Neural progenitor cell (in vitro differentiated cells): ENCODE measurements around the gene GTPBP3. TPM values are rescaled to one million over a fixed set of nuclear protein-coding genes. Genes with fewer than 3 reads are reported as not detected.
A peak's percentile ranks its signal among the peaks of the same experiment; 100 is the strongest.

Source experiments
- DNase-seq: peaks from one replicate; pipeline ENCODE4 v3.0.0-alpha.2; 2016; ENCODE audit warnings: low spot score
- H2AFZ ChIP-seq: fragments of 200-600 bp; sonication (generic); replicated peaks from 2 replicates; pipeline ENCODE4 v1.6.1; 2016; ENCODE audit warnings: antibody characterized with exemption
- H3F3A ChIP-seq: fragments of 200-600 bp; sonication (generic); 2 replicates; pipeline ENCODE4 v1.6.1; 2016; ENCODE audit warnings: antibody characterized with exemption, low read depth
- H3K27ac ChIP-seq: fragments of 200-600 bp; sonication (generic); 2 replicates; pipeline ENCODE4 v1.5.1; 2016; ENCODE audit warnings: mild to moderate bottlenecking
- H3K27me3 ChIP-seq: fragments of 200-600 bp; sonication (generic); 2 replicates; pipeline ENCODE4 v1.6.1; 2016; ENCODE audit warnings: mild to moderate bottlenecking, moderate library complexity
- H3K36me3 ChIP-seq: fragments of 200-600 bp; sonication (generic); 2 replicates; pipeline ENCODE4 v1.5.1; 2016
- H3K4me1 ChIP-seq: fragments of 200-600 bp; sonication (generic); 2 replicates; pipeline ENCODE4 v1.6.1; 2016; ENCODE audit warnings: mixed run types
- H3K4me2 ChIP-seq: fragments of 200-600 bp; sonication (generic); 2 replicates; pipeline ENCODE4 v1.6.1; 2016
- H3K4me3 ChIP-seq: fragments of 200-600 bp; sonication (generic); 2 replicates; pipeline ENCODE4 v1.5.1; 2016
- H3K79me2 ChIP-seq: fragments of 200-600 bp; sonication (generic); 2 replicates; pipeline ENCODE4 v1.6.1; 2016; ENCODE audit warnings: low read depth
- H3K9ac ChIP-seq: fragments of 200-600 bp; sonication (generic); 2 replicates; pipeline ENCODE4 v1.6.1; 2016
- H3K9me3 ChIP-seq: fragments of 200-600 bp; sonication (generic); 2 replicates; pipeline ENCODE4 v1.5.1; 2016; ENCODE audit warnings: low read depth
- H4K20me1 ChIP-seq: fragments of 200-600 bp; sonication (generic); 2 replicates; pipeline ENCODE4 v1.6.1; 2016; ENCODE audit warnings: low read depth
- H3K27ac Mint-ChIP-seq: 3 replicates; pipeline ENCODE4 v1.8.0; 2021; ENCODE audit warnings: mixed read lengths
- H3K27me3 Mint-ChIP-seq: 2 replicates; pipeline ENCODE4 v1.8.0; 2022; ENCODE audit warnings: low read depth, mild to moderate bottlenecking, inconsistent platforms, moderate library complexity, mixed read lengths; ENCODE audit not compliant: insufficient read depth
- H3K36me3 Mint-ChIP-seq: 3 replicates; pipeline ENCODE4 v1.8.0; 2021; ENCODE audit warnings: mixed read lengths
- H3K4me1 Mint-ChIP-seq: 3 replicates; pipeline ENCODE4 v1.8.0; 2021; ENCODE audit warnings: mixed read lengths
- H3K4me3 Mint-ChIP-seq: 3 replicates; pipeline ENCODE4 v1.8.0; 2021; ENCODE audit warnings: mild to moderate bottlenecking, moderate library complexity, mixed read lengths
- H3K9me3 Mint-ChIP-seq: 3 replicates; pipeline ENCODE4 v1.8.0; 2020; ENCODE audit warnings: mixed read lengths
- EZH2 ChIP-seq: fragments of 200-600 bp; sonication (generic); IDR thresholded peaks from 2 replicates; pipeline ENCODE4 v1.6.1; 2017; ENCODE audit warnings: antibody characterized with exemption, mild to moderate bottlenecking, moderate library complexity
- EZH2phosphoT487 ChIP-seq: fragments of 200-600 bp; sonication (generic); IDR thresholded peaks from 2 replicates; pipeline ENCODE4 v1.6.1; 2017; ENCODE audit warnings: antibody characterized with exemption
- total RNA-seq: library from RNA; depleted of rRNA; stranded (reverse); fragments of >200 nt; gene quantifications from 2 replicates; pipeline ENCODE4 v1.2.3, GENCODE V29; 2015; ENCODE audit warnings: low replicate concordance
- TF ChIP-seq, protein P1 (sequence below): fragments of 200-600 bp; sonication (generic); IDR thresholded peaks from 2 replicates; pipeline ENCODE4 v1.5.1; 2017; ENCODE audit warnings: antibody characterized with exemption, mild to moderate bottlenecking

Gene GTPBP3
- total RNA-seq, 1 donor from 2014 or later, result 13.2 TPM

DNA sequence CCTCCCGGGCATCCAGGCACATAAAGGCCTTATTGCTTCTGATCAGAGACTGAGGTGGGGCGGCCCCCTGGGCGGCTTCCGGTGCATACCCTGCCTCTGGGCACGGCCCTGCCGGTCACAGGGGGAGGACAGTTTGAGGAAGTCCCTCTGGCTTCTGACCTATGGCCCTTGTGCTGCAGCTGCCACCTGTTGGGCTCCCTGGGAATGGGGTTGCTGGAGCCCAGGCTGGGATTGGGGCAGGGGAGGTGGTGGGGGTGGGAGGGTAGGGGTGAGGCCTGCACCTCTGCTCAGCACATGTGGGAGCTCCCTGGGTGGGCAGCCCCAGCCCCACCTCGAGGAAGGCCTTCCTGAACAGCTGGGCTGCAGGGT lies 13.4 kb upstream of the GTPBP3 start:
- no peak overlapping the region for H3K4me3 ChIP-seq
- H3K4me1 ChIP-seq, result peaks cover 17% of the 10 kb centered on the region
- Mint-ChIP-seq H3K27ac (no peak overlapping the region), H3K4me1 (peaks cover 5% of the 10 kb centered on the region), H3K27me3 (peaks cover 4% of the 10 kb centered on the region), H3K4me3 (no peak overlapping the region), H3K9me3 (no peaks in the 10 kb centered on the region), H3K36me3 (peaks cover 3% of the 10 kb centered on the region)
- peaks cover 39% of the 10 kb centered on the region for H3F3A ChIP-seq
- H4K20me1 ChIP-seq, result peaks cover 6% of the 10 kb centered on the region
- no peaks in the 10 kb centered on the region for H3K9me3 ChIP-seq
- TF ChIP-seq, protein P1, sequence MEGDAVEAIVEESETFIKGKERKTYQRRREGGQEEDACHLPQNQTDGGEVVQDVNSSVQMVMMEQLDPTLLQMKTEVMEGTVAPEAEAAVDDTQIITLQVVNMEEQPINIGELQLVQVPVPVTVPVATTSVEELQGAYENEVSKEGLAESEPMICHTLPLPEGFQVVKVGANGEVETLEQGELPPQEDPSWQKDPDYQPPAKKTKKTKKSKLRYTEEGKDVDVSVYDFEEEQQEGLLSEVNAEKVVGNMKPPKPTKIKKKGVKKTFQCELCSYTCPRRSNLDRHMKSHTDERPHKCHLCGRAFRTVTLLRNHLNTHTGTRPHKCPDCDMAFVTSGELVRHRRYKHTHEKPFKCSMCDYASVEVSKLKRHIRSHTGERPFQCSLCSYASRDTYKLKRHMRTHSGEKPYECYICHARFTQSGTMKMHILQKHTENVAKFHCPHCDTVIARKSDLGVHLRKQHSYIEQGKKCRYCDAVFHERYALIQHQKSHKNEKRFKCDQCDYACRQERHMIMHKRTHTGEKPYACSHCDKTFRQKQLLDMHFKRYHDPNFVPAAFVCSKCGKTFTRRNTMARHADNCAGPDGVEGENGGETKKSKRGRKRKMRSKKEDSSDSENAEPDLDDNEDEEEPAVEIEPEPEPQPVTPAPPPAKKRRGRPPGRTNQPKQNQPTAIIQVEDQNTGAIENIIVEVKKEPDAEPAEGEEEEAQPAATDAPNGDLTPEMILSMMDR, result no peak
- TF ChIP-seq EZH2 (no peak), EZH2phosphoT487 (no peak)
- H3K36me3 ChIP-seq, result no peaks in the 10 kb centered on the region
- H3K27me3 ChIP-seq, result peaks cover 7% of the 10 kb centered on the region
- no peaks in the 10 kb centered on the region for H3K79me2 ChIP-seq
- H2AFZ ChIP-seq, result no peak overlapping the region
- no peak overlapping the region for H3K9ac ChIP-seq
- H3K4me2 ChIP-seq, result no peak overlapping the region
- no peak for DNase-seq
- no peak overlapping the region for H3K27ac ChIP-seq

DNA sequence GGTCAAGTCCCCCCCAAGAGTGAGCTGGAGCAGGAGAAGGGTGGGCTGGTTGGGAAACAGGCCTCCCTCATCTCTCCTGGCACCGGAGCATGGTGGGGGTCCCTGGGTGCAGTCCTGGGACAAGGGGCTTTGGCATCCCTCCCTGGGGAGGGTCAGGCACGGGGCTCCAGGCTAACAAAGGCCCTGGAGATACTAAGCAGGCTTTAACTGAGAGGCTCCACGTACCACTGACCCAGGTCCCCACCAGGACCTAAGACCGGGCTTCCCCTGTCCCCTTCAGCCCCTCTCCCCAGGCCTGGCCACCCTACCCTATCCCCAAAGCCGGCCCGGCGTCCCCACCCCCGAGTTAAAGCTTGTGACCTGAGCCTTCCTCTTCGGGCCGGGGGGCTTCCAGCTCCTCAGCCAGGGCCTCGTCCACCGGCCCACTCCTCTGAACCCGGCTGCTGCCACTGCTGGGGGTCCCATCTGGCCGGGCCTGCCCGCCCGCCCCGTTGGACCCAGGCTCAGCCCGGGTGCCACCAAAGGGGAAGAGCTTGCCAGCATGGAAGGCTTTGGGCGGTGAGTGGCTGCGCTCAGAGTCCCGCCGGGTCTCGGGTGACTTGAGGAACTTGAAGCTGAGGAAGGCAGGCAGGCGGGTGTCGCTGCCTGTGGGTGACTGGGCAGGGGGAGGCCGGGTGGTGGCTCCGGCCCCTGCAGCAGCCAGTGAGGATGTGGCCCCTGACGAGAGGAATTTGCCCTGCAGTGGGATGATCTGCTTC lies 12.8 kb upstream of the GTPBP3 start:
- no peaks in the 10 kb centered on the region for H3K36me3 ChIP-seq
- no peaks in the 10 kb centered on the region for H3K9me3 ChIP-seq
- H3K36me3 Mint-ChIP-seq, result peaks cover 3% of the 10 kb centered on the region
- H3K27ac ChIP-seq, result no peak overlapping the region
- H2AFZ ChIP-seq, result no peak overlapping the region
- H3K4me1 ChIP-seq, result peaks cover 18% of the 10 kb centered on the region
- H3K4me3 ChIP-seq, result no peak overlapping the region
- no peak overlapping the region for H3K9ac ChIP-seq
- H3F3A ChIP-seq, result peaks cover 40% of the 10 kb centered on the region
- H4K20me1 ChIP-seq, result peaks cover 6% of the 10 kb centered on the region
- no peak overlapping the region for H3K27ac Mint-ChIP-seq
- DNase-seq, result no peak
- peaks cover 4% of the 10 kb centered on the region for H3K27me3 Mint-ChIP-seq
- H3K4me2 ChIP-seq, result no peak overlapping the region
- H3K9me3 Mint-ChIP-seq, result no peaks in the 10 kb centered on the region
- H3K4me1 Mint-ChIP-seq, result peaks cover 5% of the 10 kb centered on the region
- peaks cover 13% of the 10 kb centered on the region for H3K27me3 ChIP-seq
- no peak overlapping the region for H3K4me3 Mint-ChIP-seq
- no peak for TF ChIP-seq EZH2phosphoT487
- H3K79me2 ChIP-seq, result no peaks in the 10 kb centered on the region

GRCh38 chr19:17325133-17325532 lies 12.2 kb upstream of the GTPBP3 start:
- Mint-ChIP-seq H3K36me3 (peaks cover 4% of the 10 kb centered on the region), H3K27me3 (peaks cover 4% of the 10 kb centered on the region), H3K27ac (no peak overlapping the region), H3K4me1 (peaks cover 5% of the 10 kb centered on the region), H3K4me3 (no peak overlapping the region), H3K9me3 (no peaks in the 10 kb centered on the region)
- H3K79me2 ChIP-seq, result no peaks in the 10 kb centered on the region
- H3K4me3 ChIP-seq, result no peak overlapping the region
- H3K4me2 ChIP-seq, result no peak overlapping the region
- no peak overlapping the region for H2AFZ ChIP-seq
- H4K20me1 ChIP-seq, result peaks cover 8% of the 10 kb centered on the region
- no peak for TF ChIP-seq EZH2
- TF ChIP-seq, protein P1, result no peak
- H3K36me3 ChIP-seq, result no peaks in the 10 kb centered on the region
- H3K27ac ChIP-seq, result no peak overlapping the region
- H3K4me1 ChIP-seq, result peaks cover 18% of the 10 kb centered on the region
- H3F3A ChIP-seq, result peaks cover 42% of the 10 kb centered on the region
- no peak for DNase-seq
- H3K9ac ChIP-seq, result no peak overlapping the region
- peaks cover 17% of the 10 kb centered on the region for H3K27me3 ChIP-seq
- H3K9me3 ChIP-seq, result no peaks in the 10 kb centered on the region

DNA sequence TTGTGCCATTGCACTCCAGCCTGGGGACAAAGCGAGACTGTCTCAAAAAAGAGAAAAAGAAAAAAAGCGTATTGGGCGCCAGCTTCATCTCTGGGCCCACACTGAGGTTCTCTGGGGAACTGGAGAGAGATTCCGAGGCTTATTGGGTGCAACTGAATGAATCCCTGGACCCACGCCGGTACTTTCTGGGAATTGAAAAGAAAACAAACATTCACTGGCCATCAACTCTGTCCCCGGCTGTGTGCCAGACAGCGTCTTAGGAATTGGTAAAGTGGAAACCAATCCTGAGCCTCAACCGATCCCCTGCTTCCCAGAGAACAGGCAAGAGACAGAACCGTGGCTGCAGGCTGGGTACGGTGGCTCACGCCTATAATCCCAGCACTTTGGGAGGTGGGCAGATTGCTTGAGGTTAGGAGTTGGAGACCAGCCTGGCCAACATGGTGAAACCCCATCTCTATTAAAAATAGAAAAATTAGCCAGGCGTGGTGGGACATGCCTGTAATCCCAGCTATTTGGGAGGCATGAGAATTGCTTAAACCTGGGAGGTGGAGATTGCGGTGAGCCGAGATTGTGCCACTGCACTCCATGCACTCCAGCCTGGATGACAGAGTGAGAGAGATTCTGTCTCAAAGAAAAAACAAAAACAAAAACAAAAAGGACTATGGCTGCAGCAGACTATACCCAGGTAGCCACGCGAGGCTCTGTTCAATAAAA lies 11.3 kb upstream of the GTPBP3 start:
- Histone ChIP-seq H3K79me2 (no peaks in the 10 kb centered on the region), H4K20me1 (peaks cover 6% of the 10 kb centered on the region), H3K4me3 (no peak overlapping the region), H3K27ac (no peak overlapping the region), H3K4me2 (peak overlapping the region; percentile 12), H3F3A (peaks cover 45% of the 10 kb centered on the region), H3K9ac (no peak overlapping the region), H3K36me3 (no peaks in the 10 kb centered on the region), H3K27me3 (peaks cover 17% of the 10 kb centered on the region), H3K4me1 (peaks cover 18% of the 10 kb centered on the region), H2AFZ (no peak overlapping the region), H3K9me3 (no peaks in the 10 kb centered on the region)
- TF ChIP-seq EZH2 (no peak), EZH2phosphoT487 (no peak)
- TF ChIP-seq, protein P1, result no peak
- H3K9me3 Mint-ChIP-seq, result no peaks in the 10 kb centered on the region
- H3K27me3 Mint-ChIP-seq, result peaks cover under 1% of the 10 kb centered on the region
- H3K36me3 Mint-ChIP-seq, result peaks cover 8% of the 10 kb centered on the region
- H3K4me1 Mint-ChIP-seq, result peaks cover 8% of the 10 kb centered on the region
- DNase-seq, result no peak
- H3K4me3 Mint-ChIP-seq, result no peak overlapping the region
- no peak overlapping the region for H3K27ac Mint-ChIP-seq
